ENCODE measurements around the gene EXOC6B.

DNA sequence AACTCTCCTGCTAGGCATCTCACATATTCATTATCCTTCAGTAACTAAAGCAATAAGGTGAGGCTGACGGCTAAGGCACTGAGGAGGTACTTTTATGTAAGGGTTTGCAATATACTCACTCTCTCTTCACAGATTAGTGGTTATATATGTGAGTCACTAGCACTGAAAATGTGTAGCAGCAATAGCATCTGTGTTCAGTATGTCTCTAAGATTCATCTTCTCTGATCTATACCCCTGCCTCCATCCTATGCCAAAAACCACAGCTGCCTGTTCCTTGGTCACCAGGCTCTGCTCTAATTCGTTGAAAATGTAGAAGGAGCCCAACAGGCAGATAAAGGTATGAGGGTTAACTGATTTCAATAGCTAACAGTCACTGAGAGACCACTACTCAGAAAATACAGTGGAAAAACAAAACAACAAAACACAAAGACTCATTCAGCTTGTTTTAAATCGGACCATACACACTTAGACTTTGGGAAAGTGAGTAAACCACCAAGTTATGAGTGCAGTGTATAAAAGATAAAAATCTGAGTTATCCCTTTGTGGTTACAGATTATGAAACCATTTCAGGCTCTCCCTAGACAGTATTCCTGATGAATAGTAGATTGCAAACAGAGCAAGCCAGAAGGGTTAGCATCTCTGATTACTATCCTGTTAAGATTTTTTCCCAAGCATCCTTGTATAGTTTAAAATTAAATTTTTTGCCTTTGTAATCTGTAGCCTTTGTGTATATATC is 602.8 kb downstream of the EXOC6B start:
- TF ChIP-seq, protein P1, sequence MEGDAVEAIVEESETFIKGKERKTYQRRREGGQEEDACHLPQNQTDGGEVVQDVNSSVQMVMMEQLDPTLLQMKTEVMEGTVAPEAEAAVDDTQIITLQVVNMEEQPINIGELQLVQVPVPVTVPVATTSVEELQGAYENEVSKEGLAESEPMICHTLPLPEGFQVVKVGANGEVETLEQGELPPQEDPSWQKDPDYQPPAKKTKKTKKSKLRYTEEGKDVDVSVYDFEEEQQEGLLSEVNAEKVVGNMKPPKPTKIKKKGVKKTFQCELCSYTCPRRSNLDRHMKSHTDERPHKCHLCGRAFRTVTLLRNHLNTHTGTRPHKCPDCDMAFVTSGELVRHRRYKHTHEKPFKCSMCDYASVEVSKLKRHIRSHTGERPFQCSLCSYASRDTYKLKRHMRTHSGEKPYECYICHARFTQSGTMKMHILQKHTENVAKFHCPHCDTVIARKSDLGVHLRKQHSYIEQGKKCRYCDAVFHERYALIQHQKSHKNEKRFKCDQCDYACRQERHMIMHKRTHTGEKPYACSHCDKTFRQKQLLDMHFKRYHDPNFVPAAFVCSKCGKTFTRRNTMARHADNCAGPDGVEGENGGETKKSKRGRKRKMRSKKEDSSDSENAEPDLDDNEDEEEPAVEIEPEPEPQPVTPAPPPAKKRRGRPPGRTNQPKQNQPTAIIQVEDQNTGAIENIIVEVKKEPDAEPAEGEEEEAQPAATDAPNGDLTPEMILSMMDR (IDR thresholded peaks at IDR 0.05) = no peak
- TF ChIP-seq POLR2A (IDR thresholded peaks at IDR 0.05) = no peak
